GM23248 (cell line): ENCODE data around the gene ACOX3.

Experiments used
- EZH2 ChIP-seq: fragments of 200-600 bp; sonication (generic); IDR thresholded peaks from 2 replicates; pipeline ENCODE4 v1.6.1; 2018; ENCODE audit warnings: antibody characterized with exemption, mild to moderate bottlenecking; ENCODE audit not compliant: insufficient read depth, poor library complexity, severe bottlenecking
- EZH2phosphoT487 ChIP-seq: fragments of 200-600 bp; sonication (generic); IDR thresholded peaks from 2 replicates; pipeline ENCODE4 v1.6.1; 2018; ENCODE audit warnings: antibody characterized with exemption, moderate library complexity, mild to moderate bottlenecking, low read depth; ENCODE audit not compliant: insufficient read depth

GRCh38 chr4:8437281-8437680, 3.2 kb downstream of the ACOX3 start:
- TF ChIP-seq EZH2, result no peak
- no peak for TF ChIP-seq EZH2phosphoT487
